Fibroblast of villous mesenchyme (primary cell): ENCODE data around the gene DNAJC1. TPM values are rescaled to one million over a fixed set of nuclear protein-coding genes. Genes with fewer than 3 reads are reported as not detected.

Experiments used
- DNase-seq: peaks from one replicate; pipeline ENCODE4 v3.0.0-alpha.2; 2010; ENCODE audit warnings: low read depth
- H3K4me3 ChIP-seq: 2 replicates; pipeline ENCODE4 v1.5.1; 2011; ENCODE audit warnings: low read depth, mild to moderate bottlenecking, low read length
- CTCF ChIP-seq: IDR thresholded peaks from 2 replicates; pipeline ENCODE4 v1.5.1; 2012; ENCODE audit warnings: low read depth, mild to moderate bottlenecking, low read length; ENCODE audit not compliant: insufficient read depth
- total RNA-seq: library from RNA; depleted of rRNA; stranded (reverse); fragments of >200 nt; gene quantifications from 2 replicates; pipeline ENCODE4 v1.2.3, GENCODE V29; 2012

DNAJC1 gene
- total RNA-seq, 1 donor = 53.5 TPM

- H3K4me3 ChIP-seq = no peak overlapping the region
- no peak for TF ChIP-seq CTCF
- DNase-seq = no peak
Observed at GRCh38 chr10:22005763-22006162, 2.2 kb upstream of the DNAJC1 start.

- H3K4me3 ChIP-seq = peak overlapping the region; percentile 96
- TF ChIP-seq CTCF = no peak
- DNase-seq = no peak
Observed at GRCh38 chr10:22003964-22004281, 393 bp upstream of the DNAJC1 start.

GRCh38 chr10:22002591-22003176, 846 bp downstream of the DNAJC1 start:
- peak overlapping the region; percentile 96 for H3K4me3 ChIP-seq
- no peak for TF ChIP-seq CTCF
- DNase-seq = peak; percentile 77

GRCh38 chr10:21995557-21995956, 8.0 kb downstream of the DNAJC1 start:
- H3K4me3 ChIP-seq = no peak overlapping the region
- no peak for TF ChIP-seq CTCF
- DNase-seq = peak; percentile 65

- peak; percentile 42 for DNase-seq
- TF ChIP-seq CTCF = peak; percentile 45
- H3K4me3 ChIP-seq = no peak overlapping the region
Observed at GRCh38 chr10:21993360-21994001, 10.0 kb downstream of the DNAJC1 start.

GRCh38 chr10:21991785-21992184, 11.7 kb downstream of the DNAJC1 start:
- no peak overlapping the region for H3K4me3 ChIP-seq

More at GRCh38 chr10:21991785-21992184, 11.7 kb downstream of the DNAJC1 start:
- TF ChIP-seq CTCF = no peak
- DNase-seq = no peak
